ENCODE measurements around the gene RSPH9.

GRCh38 chr6:43710576-43710975 lies 65.7 kb downstream of the RSPH9 start:
- TF ChIP-seq, protein P1, sequence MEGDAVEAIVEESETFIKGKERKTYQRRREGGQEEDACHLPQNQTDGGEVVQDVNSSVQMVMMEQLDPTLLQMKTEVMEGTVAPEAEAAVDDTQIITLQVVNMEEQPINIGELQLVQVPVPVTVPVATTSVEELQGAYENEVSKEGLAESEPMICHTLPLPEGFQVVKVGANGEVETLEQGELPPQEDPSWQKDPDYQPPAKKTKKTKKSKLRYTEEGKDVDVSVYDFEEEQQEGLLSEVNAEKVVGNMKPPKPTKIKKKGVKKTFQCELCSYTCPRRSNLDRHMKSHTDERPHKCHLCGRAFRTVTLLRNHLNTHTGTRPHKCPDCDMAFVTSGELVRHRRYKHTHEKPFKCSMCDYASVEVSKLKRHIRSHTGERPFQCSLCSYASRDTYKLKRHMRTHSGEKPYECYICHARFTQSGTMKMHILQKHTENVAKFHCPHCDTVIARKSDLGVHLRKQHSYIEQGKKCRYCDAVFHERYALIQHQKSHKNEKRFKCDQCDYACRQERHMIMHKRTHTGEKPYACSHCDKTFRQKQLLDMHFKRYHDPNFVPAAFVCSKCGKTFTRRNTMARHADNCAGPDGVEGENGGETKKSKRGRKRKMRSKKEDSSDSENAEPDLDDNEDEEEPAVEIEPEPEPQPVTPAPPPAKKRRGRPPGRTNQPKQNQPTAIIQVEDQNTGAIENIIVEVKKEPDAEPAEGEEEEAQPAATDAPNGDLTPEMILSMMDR (IDR thresholded peaks at IDR 0.05), result no peak
- no peak for TF ChIP-seq EP300 (IDR thresholded peaks at IDR 0.05)

All from esophagus muscularis mucosa (tissue), 3 donors.